GM18526 (cell line): ENCODE data around the gene KLHL17.

Source experiments
- POLR2A ChIP-seq: IDR thresholded peaks from 3 replicates; pipeline ENCODE4 v1.6.1; 2011; ENCODE audit not compliant: insufficient read length; ENCODE audit errors: extremely low read depth

KLHL17 gene

DNA sequence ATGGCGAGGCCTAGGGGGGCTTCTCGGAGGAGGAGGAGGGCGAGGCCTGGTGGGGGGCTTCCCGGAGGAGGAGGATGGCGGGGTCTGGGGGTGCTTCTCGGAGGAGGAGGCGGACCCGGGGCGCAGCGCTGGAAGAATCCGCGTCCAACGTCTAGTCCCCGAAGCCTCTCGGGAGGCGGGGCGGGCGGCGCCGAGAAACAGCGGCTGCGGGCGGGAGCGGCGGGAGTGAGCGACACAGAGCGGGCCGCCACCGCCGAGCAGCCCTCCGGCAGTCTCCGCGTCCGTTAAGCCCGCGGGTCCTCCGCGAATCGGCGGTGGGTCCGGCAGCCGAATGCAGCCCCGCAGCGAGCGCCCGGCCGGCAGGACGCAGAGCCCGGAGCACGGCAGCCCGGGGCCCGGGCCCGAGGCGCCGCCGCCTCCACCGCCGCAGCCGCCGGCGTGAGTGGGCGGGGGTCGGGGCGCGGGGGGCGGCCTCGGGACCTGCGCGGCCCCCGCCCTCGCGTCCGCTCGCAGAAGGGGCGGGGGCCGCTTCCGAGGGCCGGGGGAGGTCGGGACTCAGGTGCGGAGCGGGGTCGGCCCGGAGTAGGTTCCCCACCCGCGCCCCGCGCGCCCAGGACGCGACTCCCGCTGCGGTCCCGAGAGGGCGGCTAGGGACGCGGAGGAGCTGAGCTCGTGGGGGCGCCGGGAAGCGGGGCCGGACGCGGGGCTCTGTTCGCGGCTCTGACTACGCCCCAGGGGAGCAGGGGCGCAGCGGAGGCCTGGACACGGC lies at the start of gene KLHL17:
TSS of gene KLHL17 (plus strand) at position 222 of the 769 bp plus-strand sequence. CDS start at position 332, 110 bp downstream.
- TF ChIP-seq POLR2A, result no peak

DNA sequence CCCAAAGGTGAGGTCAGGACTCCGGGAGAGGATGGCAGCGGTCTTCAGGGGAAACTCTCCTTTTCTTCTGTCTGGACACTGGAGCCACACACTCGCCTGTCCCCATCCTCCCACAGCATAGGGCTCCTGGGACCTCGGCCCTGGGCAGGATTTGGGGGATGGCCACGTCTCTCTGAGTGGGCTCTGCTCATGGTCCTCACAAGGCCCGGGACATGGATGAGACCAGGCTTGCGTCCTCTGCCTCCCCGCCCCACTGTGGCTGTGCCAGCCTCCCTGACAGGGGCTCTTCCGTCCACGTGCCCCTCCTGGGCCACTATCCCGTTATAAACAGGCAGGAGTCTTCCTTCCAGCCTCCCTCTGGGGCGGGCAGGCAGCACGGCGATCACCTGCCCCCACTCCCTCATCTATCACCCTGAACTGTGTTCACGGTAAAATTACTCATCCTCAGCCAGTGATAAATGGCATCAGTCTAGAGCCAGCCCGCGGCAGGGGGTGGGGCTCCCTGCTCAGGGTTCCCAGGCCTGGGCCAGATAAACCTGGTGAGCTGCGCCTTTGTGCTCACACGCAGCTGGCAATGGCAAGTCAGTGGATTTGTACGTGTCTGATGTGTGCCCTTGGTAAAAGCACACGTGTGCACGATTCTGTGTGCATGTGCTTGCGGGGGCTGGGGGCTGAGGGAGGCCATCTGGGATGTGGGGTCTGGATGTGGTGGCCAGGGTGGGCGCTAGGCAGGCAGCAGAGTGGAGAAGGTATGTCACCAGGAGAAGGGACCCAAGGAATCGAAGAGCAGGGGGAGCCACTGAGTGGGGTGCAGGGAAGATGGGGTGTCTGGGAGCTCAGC lies 49.3 kb upstream of the KLHL17 start:
- TF ChIP-seq POLR2A, result no peak

GRCh38 chr1:911875-912739 lies 48.3 kb upstream of the KLHL17 start:
- TF ChIP-seq POLR2A, result no peak

GRCh38 chr1:912740-913301 lies 47.6 kb upstream of the KLHL17 start:
- TF ChIP-seq POLR2A, result no peak

GRCh38 chr1:913491-914130 lies 46.8 kb upstream of the KLHL17 start:
- TF ChIP-seq POLR2A, result no peak

DNA sequence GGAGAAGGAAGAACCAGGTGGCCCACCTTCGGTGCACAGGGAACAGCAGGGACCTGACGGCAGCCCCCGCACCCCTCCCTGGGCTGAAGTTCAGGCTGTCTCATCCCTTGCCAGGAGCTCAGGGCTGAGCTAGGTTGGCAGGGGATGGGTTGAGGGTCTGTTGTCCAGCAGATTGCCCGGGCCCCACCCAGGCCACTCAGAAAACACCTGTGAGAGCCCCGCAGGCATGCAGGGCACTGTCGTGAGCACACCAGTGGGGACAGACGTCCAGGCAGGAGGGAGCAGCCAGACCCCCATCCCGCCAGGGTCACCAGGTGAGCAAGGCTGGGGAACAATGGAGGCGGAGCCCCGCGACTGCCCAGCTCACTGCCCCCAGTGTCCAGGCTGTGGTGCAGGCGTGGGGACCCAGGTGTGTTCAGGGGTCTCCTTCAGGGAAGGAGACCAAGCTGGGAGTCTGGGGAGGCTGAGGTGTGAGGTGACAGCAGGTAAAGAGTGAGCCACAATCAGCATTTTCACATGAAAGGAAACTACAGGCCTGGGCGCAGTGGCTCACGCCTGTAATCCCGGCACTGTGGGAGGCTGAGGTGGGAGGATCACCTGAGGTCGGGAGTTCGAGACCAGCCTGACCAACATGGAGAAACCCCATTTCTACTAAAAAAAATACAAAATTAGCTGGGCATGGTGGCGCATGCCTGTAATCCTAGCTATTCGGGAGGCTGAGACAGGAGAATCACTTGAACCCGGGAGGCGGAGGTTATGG lies 46.1 kb upstream of the KLHL17 start:
- TF ChIP-seq POLR2A, result no peak

DNA sequence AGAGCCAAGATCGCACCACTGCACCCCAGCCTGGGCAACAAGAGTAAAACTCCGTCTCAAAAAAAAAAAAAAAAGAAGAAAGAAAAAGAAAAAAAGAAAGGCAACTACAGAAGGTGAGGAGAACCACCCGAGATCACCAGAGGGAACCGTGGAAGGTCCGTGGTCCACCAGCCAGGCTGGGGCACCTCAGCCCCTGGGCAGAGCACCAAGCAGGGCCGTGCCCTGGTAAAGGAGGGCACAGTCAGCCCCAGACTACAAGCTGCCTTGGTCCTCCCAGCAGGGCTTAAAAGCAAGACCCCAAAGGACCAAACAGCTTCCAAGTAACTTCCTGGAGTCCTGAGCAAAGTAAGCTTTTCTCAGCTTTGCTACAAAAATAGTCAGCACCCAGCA lies 45.5 kb upstream of the KLHL17 start:
- TF ChIP-seq POLR2A, result no peak

- TF ChIP-seq POLR2A, result no peak
Observed at GRCh38 chr1:915295-916172, 44.9 kb upstream of the KLHL17 start.

GRCh38 chr1:916173-917075 lies 44.0 kb upstream of the KLHL17 start:
- no peak for TF ChIP-seq POLR2A

GRCh38 chr1:917076-917459 lies 43.3 kb upstream of the KLHL17 start:
- TF ChIP-seq POLR2A, result no peak

DNA sequence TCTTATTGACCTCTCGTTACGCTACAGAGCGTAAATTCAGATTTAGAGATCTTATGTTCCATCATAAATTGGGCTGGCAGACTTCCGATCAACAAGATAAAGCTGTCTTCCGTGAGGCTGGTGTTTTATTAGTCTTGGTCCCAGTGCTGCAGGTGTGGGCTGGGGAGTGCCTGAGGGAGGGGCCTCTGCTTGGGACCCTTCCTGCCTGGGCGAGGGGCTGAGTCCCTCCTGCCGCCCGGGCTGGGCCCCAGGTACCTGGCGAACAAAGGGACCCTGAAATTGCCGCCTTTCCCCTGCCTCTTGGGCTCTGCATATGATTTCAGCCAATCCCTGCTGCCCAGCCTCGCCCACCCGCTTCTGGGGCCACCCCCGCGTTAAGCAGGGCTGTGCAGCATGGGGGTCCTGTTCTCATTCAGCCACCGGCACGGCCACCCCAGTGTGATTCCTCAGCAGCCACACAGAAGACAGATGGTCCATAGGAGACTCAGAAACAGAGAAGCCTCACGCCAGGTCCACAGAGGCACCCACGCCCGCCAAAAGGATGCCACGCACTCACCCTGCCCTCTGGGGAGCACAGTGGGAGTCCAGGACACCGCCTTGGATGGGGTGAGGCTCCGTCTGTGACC lies 42.8 kb upstream of the KLHL17 start:
- no peak for TF ChIP-seq POLR2A
